Mammary epithelial cell (primary cell): Measurements from ENCODE around the gene C11orf54.

Experiments
- CTCF ChIP-seq, 2 donors: IDR thresholded peaks in 1 of 2; conservative IDR thresholded peaks in 1 of 2; 2 replicates each; pipeline ENCODE4 v1.5.1; 2011 to 2012; ENCODE audit warnings: inconsistent platforms in 2 of 2, low read length in 2 of 2, mild to moderate bottlenecking in 2 of 2, control low read depth in 1 of 2, low read depth in 1 of 2; ENCODE audit not compliant: insufficient read depth in 1 of 2; ENCODE audit errors: extremely low read depth in 1 of 2
- EZH2 ChIP-seq: IDR thresholded peaks from 2 replicates; pipeline ENCODE4 v1.6.1; 2012; ENCODE audit warnings: low read length, inconsistent platforms, borderline replicate concordance

- TF ChIP-seq CTCF (conservative IDR thresholded peaks at IDR 0.05 in 1 of 2, IDR thresholded peaks at IDR 0.05 in 1 of 2; ENCODE audit: extremely low read depth in 1 of 2, insufficient read depth in 1 of 2, low read depth in 1 of 2, low read length in 2 of 2), result no peak
- TF ChIP-seq EZH2, result no peak
Measured at GRCh38 chr11:93704237-93704636, 37.2 kb upstream of the C11orf54 start.
